Panc1 (cell line): ENCODE data around the gene TTLL4. TPM values are rescaled to one million over a fixed set of nuclear protein-coding genes. Genes with fewer than 3 reads are reported as not detected.
A peak's percentile ranks its signal among the peaks of the same experiment; 100 is the strongest.
"Not testable (repeated sequence)": the region's sequence is repeated elsewhere in the genome, so short reads cannot be mapped to it uniquely, and the experiment has no call there.

Experiments
- ATAC-seq: fragments of 200-7000 bp; cut with Tn5 transposase; 2 replicates; pipeline ENCODE4 v1.9.1; 2020; ENCODE audit warnings: mild to moderate bottlenecking, moderate library complexity
- BruUV-seq: library from RNA; stranded (reverse); fragments of 400-500 nt; replicated peaks from 2 replicates; lab custom pipeline; 2021; lab: Mats Ljungman, UMichigan
- CTCF ChIA-PET: fragments of 300-600 bp; sonication (Branson Sonifier 250); formaldehyde crosslinking; loops from one replicate; lab custom pipeline; 2022; ENCODE audit warnings: antibody characterized with exemption; lab: Charles Lee
- POLR2A ChIA-PET: fragments of 300-600 bp; sonication (Branson Sonifier 250); formaldehyde crosslinking; loops from one replicate; lab custom pipeline; 2022; ENCODE audit warnings: antibody characterized with exemption; lab: Charles Lee
- DNase-seq: peaks from one replicate; pipeline ENCODE4 v3.0.0-alpha.2; 2010; ENCODE audit warnings: low read depth, low spot score
- H3K27ac ChIP-seq: 2 replicates; pipeline ENCODE4 v1.5.1; 2011; ENCODE audit warnings: mild to moderate bottlenecking, low read length, inconsistent platforms
- H3K27me3 ChIP-seq: fragments of 200-500 bp; sonication (Bioruptor generic); 2 replicates; pipeline ENCODE4 v1.6.0; 2014; ENCODE audit warnings: low read length, inconsistent platforms; ENCODE audit not compliant: control insufficient read depth, insufficient read depth
- H3K36me3 ChIP-seq: fragments of 200-500 bp; sonication (Bioruptor generic); 2 replicates; pipeline ENCODE4 v1.5.1; 2014; ENCODE audit warnings: inconsistent platforms, mild to moderate bottlenecking, low read length, moderate library complexity; ENCODE audit not compliant: control insufficient read depth, insufficient read depth
- H3K4me1 ChIP-seq: 2 replicates; pipeline ENCODE4 v1.5.1; 2011; ENCODE audit warnings: inconsistent platforms, mild to moderate bottlenecking, low read length, moderate library complexity; ENCODE audit not compliant: control insufficient read depth, insufficient read depth
- H3K4me3 ChIP-seq, 2 experiments: 2 replicates each; pipeline ENCODE4 v1.5.1; 2011 to 2012; ENCODE audit warnings: low read depth in 2 of 2, low read length in 2 of 2, mild to moderate bottlenecking in 2 of 2, inconsistent platforms in 1 of 2, moderate library complexity in 1 of 2
- H3K9me3 ChIP-seq: fragments of 200-500 bp; sonication (Bioruptor generic); 2 replicates; pipeline ENCODE4 v1.5.1; 2014; ENCODE audit warnings: low read depth, mild to moderate bottlenecking, inconsistent platforms, low read length, moderate library complexity; ENCODE audit not compliant: control insufficient read depth, insufficient read depth
- POLR2AphosphoS5 ChIP-seq: IDR thresholded peaks from 2 replicates; pipeline ENCODE4 v1.6.1; 2012; ENCODE audit warnings: mild to moderate bottlenecking, low read depth, low read length, moderate library complexity
- SIN3A ChIP-seq: IDR thresholded peaks from 2 replicates; pipeline ENCODE4 v1.6.1; 2012; ENCODE audit warnings: low read depth, mild to moderate bottlenecking, low read length, moderate library complexity, borderline replicate concordance; ENCODE audit not compliant: insufficient read depth
- TCF7L2 ChIP-seq: IDR thresholded peaks from 2 replicates; pipeline ENCODE4 v1.6.1; 2011; ENCODE audit warnings: mild to moderate bottlenecking, low read depth, low read length, inconsistent platforms
- in situ Hi-C: cut with HindIII; loops from 2 replicates; pipeline ENCODE4 v1.10.0; 2016; ENCODE audit warnings: low sequenced_read_pairs, low pct_unique_long_range_greater_than_20kb
- intact Hi-C: fragments of 100-400 bp; cut with micrococcal nuclease; formaldehyde crosslinking; loops from one replicate; pipeline ENCODE4 v1.10.0; 2022; ENCODE audit not compliant: unreplicated experiment
- total RNA-seq: library from RNA; stranded (reverse); gene quantifications from one replicate; pipeline ENCODE4 v1.2.1, GENCODE V29; 2021; ENCODE audit not compliant: unreplicated experiment
- TF ChIP-seq, protein P1 (sequence below), 2 experiments: IDR thresholded peaks; 2 replicates each; pipeline ENCODE4 v1.6.1; 2011 to 2012; ENCODE audit warnings: low read depth in 2 of 2, control low read depth in 1 of 2, low read length in 1 of 2, mild to moderate bottlenecking in 1 of 2, moderate library complexity in 1 of 2; ENCODE audit not compliant: insufficient read depth in 1 of 2
- TF ChIP-seq, protein P2 (sequence below): fragments of 450-650 bp; IDR thresholded peaks from 2 replicates; pipeline ENCODE4 v1.5.1; 2017; ENCODE audit warnings: mild to moderate bottlenecking

TTLL4 gene
- total RNA-seq, 1 experiment from 2014 or later: 45.6 TPM

GRCh38 chr2:218756599-218757377, 46.2 kb downstream of the TTLL4 start:
- TSS peak; percentile 23 for BruUV-seq
- Histone ChIP-seq H3K9me3 (no peaks in the 10 kb centered on the region), H3K4me1 (no peaks in the 10 kb centered on the region), H3K4me3 (no peak overlapping the region), H3K36me3 (no peaks in the 10 kb centered on the region; the same call in none of the 2 replicates), H3K27ac (no peak overlapping the region), H3K27me3 (no peaks in the 10 kb centered on the region)
- DNase-seq (no peak), ATAC-seq (peak; percentile 43; the same call in 1 of the 2 replicates)
- in situ Hi-C loops (no loop called here), intact Hi-C loops (no loop called here)
- TF ChIP-seq POLR2AphosphoS5 (no peak), TCF7L2 (no peak), SIN3A (no peak)
- TF ChIP-seq, protein P1, sequence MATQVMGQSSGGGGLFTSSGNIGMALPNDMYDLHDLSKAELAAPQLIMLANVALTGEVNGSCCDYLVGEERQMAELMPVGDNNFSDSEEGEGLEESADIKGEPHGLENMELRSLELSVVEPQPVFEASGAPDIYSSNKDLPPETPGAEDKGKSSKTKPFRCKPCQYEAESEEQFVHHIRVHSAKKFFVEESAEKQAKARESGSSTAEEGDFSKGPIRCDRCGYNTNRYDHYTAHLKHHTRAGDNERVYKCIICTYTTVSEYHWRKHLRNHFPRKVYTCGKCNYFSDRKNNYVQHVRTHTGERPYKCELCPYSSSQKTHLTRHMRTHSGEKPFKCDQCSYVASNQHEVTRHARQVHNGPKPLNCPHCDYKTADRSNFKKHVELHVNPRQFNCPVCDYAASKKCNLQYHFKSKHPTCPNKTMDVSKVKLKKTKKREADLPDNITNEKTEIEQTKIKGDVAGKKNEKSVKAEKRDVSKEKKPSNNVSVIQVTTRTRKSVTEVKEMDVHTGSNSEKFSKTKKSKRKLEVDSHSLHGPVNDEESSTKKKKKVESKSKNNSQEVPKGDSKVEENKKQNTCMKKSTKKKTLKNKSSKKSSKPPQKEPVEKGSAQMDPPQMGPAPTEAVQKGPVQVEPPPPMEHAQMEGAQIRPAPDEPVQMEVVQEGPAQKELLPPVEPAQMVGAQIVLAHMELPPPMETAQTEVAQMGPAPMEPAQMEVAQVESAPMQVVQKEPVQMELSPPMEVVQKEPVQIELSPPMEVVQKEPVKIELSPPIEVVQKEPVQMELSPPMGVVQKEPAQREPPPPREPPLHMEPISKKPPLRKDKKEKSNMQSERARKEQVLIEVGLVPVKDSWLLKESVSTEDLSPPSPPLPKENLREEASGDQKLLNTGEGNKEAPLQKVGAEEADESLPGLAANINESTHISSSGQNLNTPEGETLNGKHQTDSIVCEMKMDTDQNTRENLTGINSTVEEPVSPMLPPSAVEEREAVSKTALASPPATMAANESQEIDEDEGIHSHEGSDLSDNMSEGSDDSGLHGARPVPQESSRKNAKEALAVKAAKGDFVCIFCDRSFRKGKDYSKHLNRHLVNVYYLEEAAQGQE (IDR thresholded peaks at IDR 0.05; ENCODE audit: insufficient read depth in 1 of 2, low read depth in 2 of 2, low read length in 1 of 2): no peak
- TF ChIP-seq, protein P2, sequence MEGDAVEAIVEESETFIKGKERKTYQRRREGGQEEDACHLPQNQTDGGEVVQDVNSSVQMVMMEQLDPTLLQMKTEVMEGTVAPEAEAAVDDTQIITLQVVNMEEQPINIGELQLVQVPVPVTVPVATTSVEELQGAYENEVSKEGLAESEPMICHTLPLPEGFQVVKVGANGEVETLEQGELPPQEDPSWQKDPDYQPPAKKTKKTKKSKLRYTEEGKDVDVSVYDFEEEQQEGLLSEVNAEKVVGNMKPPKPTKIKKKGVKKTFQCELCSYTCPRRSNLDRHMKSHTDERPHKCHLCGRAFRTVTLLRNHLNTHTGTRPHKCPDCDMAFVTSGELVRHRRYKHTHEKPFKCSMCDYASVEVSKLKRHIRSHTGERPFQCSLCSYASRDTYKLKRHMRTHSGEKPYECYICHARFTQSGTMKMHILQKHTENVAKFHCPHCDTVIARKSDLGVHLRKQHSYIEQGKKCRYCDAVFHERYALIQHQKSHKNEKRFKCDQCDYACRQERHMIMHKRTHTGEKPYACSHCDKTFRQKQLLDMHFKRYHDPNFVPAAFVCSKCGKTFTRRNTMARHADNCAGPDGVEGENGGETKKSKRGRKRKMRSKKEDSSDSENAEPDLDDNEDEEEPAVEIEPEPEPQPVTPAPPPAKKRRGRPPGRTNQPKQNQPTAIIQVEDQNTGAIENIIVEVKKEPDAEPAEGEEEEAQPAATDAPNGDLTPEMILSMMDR: no peak
- ChIA-PET CTCF (no interaction called here), POLR2A (no interaction called here)

- intact Hi-C loops (no loop called here), in situ Hi-C loops (no loop called here)
- ATAC-seq: no peak
- TF ChIP-seq TCF7L2: no peak
- TF ChIP-seq, protein P2: no peak
- TF ChIP-seq, protein P1 (IDR thresholded peaks at IDR 0.05; ENCODE audit: insufficient read depth in 1 of 2, low read depth in 2 of 2, low read length in 1 of 2): no peak
- TF ChIP-seq POLR2AphosphoS5: no peak
- TF ChIP-seq SIN3A: no peak
- H3K36me3 ChIP-seq: no peaks in the 10 kb centered on the region
- BruUV-seq: no TSS peak
- no peak for DNase-seq
- no peaks in the 10 kb centered on the region for H3K9me3 ChIP-seq
- no peaks in the 10 kb centered on the region for H3K4me1 ChIP-seq
- no peak overlapping the region for H3K4me3 ChIP-seq
- ChIA-PET POLR2A (interaction anchor here (0.9 kb wide), 1 partner anchor 20 kb away, joined by 3 read pairs; the partner anchor contains the start of gene CYP27A1), CTCF (no interaction called here)
- no peaks in the 10 kb centered on the region for H3K27me3 ChIP-seq
- H3K27ac ChIP-seq: no peak overlapping the region
Measured at GRCh38 chr2:218761795-218762194, 51.2 kb downstream of the TTLL4 start.

- ATAC-seq, CTCF ChIA-PET: not testable (repeated sequence)
Measured at GRCh38 chr2:218772759-218773158, 62.1 kb downstream of the TTLL4 start.

More at GRCh38 chr2:218772759-218773158, 62.1 kb downstream of the TTLL4 start:
- H3K4me3 ChIP-seq, H3K4me1 ChIP-seq, intact Hi-C loops, H3K27me3 ChIP-seq, DNase-seq, H3K36me3 ChIP-seq, in situ Hi-C loops, BruUV-seq, H3K27ac ChIP-seq, H3K9me3 ChIP-seq, POLR2A ChIA-PET: not testable (repeated sequence)
